Peyer's patch (tissue), 4 donors: ENCODE measurements around the gene AOPEP. TPM values are rescaled to one million over a fixed set of nuclear protein-coding genes. Genes with fewer than 3 reads are reported as not detected.

Source experiments
- DNase-seq, 3 donors: peaks; one replicate each; pipeline ENCODE4 v3.0.0-alpha.2; 2017 to 2019
- H3K27ac ChIP-seq, 4 donors: fragments of 200-600 bp; sonication (generic); one replicate each; pipeline ENCODE4 v1.5.1; 2016 to 2019
- H3K27me3 ChIP-seq, 2 donors: fragments of 200-600 bp; sonication (generic); one replicate each; pipeline ENCODE4 v1.5.1; 2019
- H3K36me3 ChIP-seq, 3 donors: fragments of 200-600 bp; sonication (generic); one replicate each; pipeline ENCODE4 v1.5.1; 2016 to 2019
- H3K4me1 ChIP-seq, 4 donors: fragments of 200-600 bp; sonication (generic); one replicate each; pipeline ENCODE4 v1.5.1; 2016 to 2019
- H3K4me3 ChIP-seq, 4 donors: fragments of 200-600 bp; sonication (generic); 1 replicate in 3 of 4; 2 replicates in 1 of 4; pipeline ENCODE4 v1.5.1; 2016 to 2019; ENCODE audit warnings: mild to moderate bottlenecking in 1 of 4
- H3K9me3 ChIP-seq, 4 donors: fragments of 200-600 bp; sonication (generic); one replicate each; pipeline ENCODE4 v1.5.1; 2016 to 2019; ENCODE audit warnings: mild to moderate bottlenecking in 1 of 4
- CTCF ChIP-seq, 6 experiments: fragments of 450-650 bp in 4 of 6; fragments of 200-600 bp in 2 of 6; sonication (generic) in 1 of 6; IDR thresholded peaks; one replicate each; pipeline ENCODE4 v1.5.1; 2017 to 2019; ENCODE audit warnings: antibody characterized with exemption in 6 of 6, mild to moderate bottlenecking in 3 of 6, moderate library complexity in 1 of 6
- POLR2A ChIP-seq, 2 donors: fragments of 450-650 bp; IDR thresholded peaks; one replicate each; pipeline ENCODE4 v1.5.1; 2017; ENCODE audit warnings: antibody characterized with exemption in 2 of 2, mild to moderate bottlenecking in 2 of 2, moderate library complexity in 2 of 2
- total RNA-seq, 4 donors: library from RNA; depleted of rRNA; stranded (reverse); fragments of >200 nt; gene quantifications; one replicate each; pipeline ENCODE4 v1.1.0, GENCODE V29; 2016

The AOPEP gene
- 100 to 1,000 TPM in 3 of 4 donors, 10 to 100 TPM in 1; 83.5 to 272 (median 117) TPM for total RNA-seq

- peaks cover 0 to 8% (median 3%) of the 10 kb centered on the region in 4 donors for H3K4me1 ChIP-seq
- peak; percentile 73 to 78 for TF ChIP-seq POLR2A (IDR thresholded peaks at IDR 0.05)
- peak in 2 of 6 experiments; percentile 3 to 5 for TF ChIP-seq CTCF (IDR thresholded peaks at IDR 0.05)
- H3K27ac ChIP-seq = peak within 1 kb of the TSS; percentile 81 to 90 (median 86)
- H3K9me3 ChIP-seq = no peaks in the 10 kb centered on the region
- H3K4me3 ChIP-seq = peak within 1 kb of the TSS; percentile 76 to 92 (median 82)
- DNase-seq = peak; percentile 99 to 100 (median 100)
- H3K36me3 ChIP-seq = no peaks in the 10 kb centered on the region
- no peaks in the 10 kb centered on the region for H3K27me3 ChIP-seq
These were observed at the start of gene AOPEP for GRCh38 chr9:94726495-94727191. Gene AOPEP (plus strand): TSS chr9:94726699. CDS start chr9:94759784, 33,085 bp downstream.

- Histone ChIP-seq H3K4me1 (no peaks in the 10 kb centered on the region), H3K36me3 (no peaks in the 10 kb centered on the region), H3K9me3 (no peaks in the 10 kb centered on the region), H3K27me3 (no peaks in the 10 kb centered on the region), H3K4me3 (no peak overlapping the region), H3K27ac (no peak overlapping the region)
- TF ChIP-seq CTCF (IDR thresholded peaks at IDR 0.05) (no peak), POLR2A (IDR thresholded peaks at IDR 0.05) (no peak)
- DNase-seq = no peak
These were observed 48.6 kb upstream of the AOPEP start for GRCh38 chr9:94677929-94678328.

- TF ChIP-seq POLR2A (IDR thresholded peaks at IDR 0.05) (no peak), CTCF (IDR thresholded peaks at IDR 0.05) (no peak)
- H3K27me3 ChIP-seq = no peaks in the 10 kb centered on the region
- H3K9me3 ChIP-seq = no peaks in the 10 kb centered on the region
- no peak for DNase-seq
- no peaks in the 10 kb centered on the region for H3K4me1 ChIP-seq
- no peaks in the 10 kb centered on the region for H3K36me3 ChIP-seq
- H3K4me3 ChIP-seq = no peak overlapping the region
- no peak overlapping the region for H3K27ac ChIP-seq
These were observed 46.9 kb upstream of the AOPEP start for GRCh38 chr9:94679587-94679986.

GRCh38 chr9:94680020-94680419, 46.5 kb upstream of the AOPEP start:
- Histone ChIP-seq H3K27ac (no peak overlapping the region), H3K4me1 (no peaks in the 10 kb centered on the region), H3K9me3 (no peaks in the 10 kb centered on the region), H3K27me3 (no peaks in the 10 kb centered on the region), H3K36me3 (no peaks in the 10 kb centered on the region), H3K4me3 (no peak overlapping the region)
- TF ChIP-seq POLR2A (IDR thresholded peaks at IDR 0.05) = no peak
- TF ChIP-seq CTCF (IDR thresholded peaks at IDR 0.05) = no peak
- no peak for DNase-seq

- no peaks in the 10 kb centered on the region for H3K27me3 ChIP-seq
- no peak for DNase-seq
- no peak overlapping the region for H3K27ac ChIP-seq
- H3K36me3 ChIP-seq = no peaks in the 10 kb centered on the region
- no peaks in the 10 kb centered on the region for H3K9me3 ChIP-seq
- TF ChIP-seq CTCF (IDR thresholded peaks at IDR 0.05) (no peak), POLR2A (IDR thresholded peaks at IDR 0.05) (no peak)
- no peak overlapping the region for H3K4me3 ChIP-seq
- H3K4me1 ChIP-seq = no peaks in the 10 kb centered on the region
These were observed 45.9 kb upstream of the AOPEP start for GRCh38 chr9:94680621-94681020.
